ENCODE results near the gene FOXC2.

The FOXC2 gene

GRCh38 chr16:86593913-86594620 is 27.4 kb downstream of the FOXC2 start:
- no peak for DNase-seq

- DNase-seq, result no peak
Measured at GRCh38 chr16:86594721-86595120, 28.1 kb downstream of the FOXC2 start.

GRCh38 chr16:86595983-86596605 is 29.5 kb downstream of the FOXC2 start:
- DNase-seq, result no peak

GRCh38 chr16:86597126-86597879 is 30.7 kb downstream of the FOXC2 start:
- DNase-seq, result no peak

GRCh38 chr16:86597880-86598606 is 31.4 kb downstream of the FOXC2 start:
- no peak for DNase-seq

GRCh38 chr16:86598607-86599565 is 32.3 kb downstream of the FOXC2 start:
- no peak for DNase-seq

- DNase-seq, result no peak
Measured at GRCh38 chr16:86601356-86601755, 34.7 kb downstream of the FOXC2 start.

- no peak for DNase-seq
Measured at GRCh38 chr16:86602521-86602920, 35.9 kb downstream of the FOXC2 start.

GRCh38 chr16:86604436-86605193 is 38.0 kb downstream of the FOXC2 start:
- DNase-seq, result no peak

GRCh38 chr16:86605950-86606349 is 39.3 kb downstream of the FOXC2 start:
- DNase-seq, result no peak

- DNase-seq, result no peak
Measured at GRCh38 chr16:86608301-86608747, 41.7 kb downstream of the FOXC2 start.

- DNase-seq, result no peak
Measured at GRCh38 chr16:86609115-86609514, 42.5 kb downstream of the FOXC2 start.

GRCh38 chr16:86609661-86610060 is 43.0 kb downstream of the FOXC2 start:
- no peak for DNase-seq

- no peak for DNase-seq
Measured at GRCh38 chr16:86610779-86611524, 44.3 kb downstream of the FOXC2 start.

- DNase-seq, result no peak
Measured at GRCh38 chr16:86611525-86611855, 44.9 kb downstream of the FOXC2 start.

- DNase-seq, result no peak
Measured at GRCh38 chr16:86611941-86612340, 45.3 kb downstream of the FOXC2 start.

GRCh38 chr16:86614699-86615098 is 48.1 kb downstream of the FOXC2 start:
- no peak for DNase-seq

- no peak for DNase-seq
Measured at GRCh38 chr16:86616906-86617305, 50.3 kb downstream of the FOXC2 start.

- DNase-seq, result no peak
Measured at GRCh38 chr16:86618431-86619238, 52.0 kb downstream of the FOXC2 start.

All from hippocampal formation (tissue), 2 donors.